K562 (cell line): ENCODE results near the gene ST6GALNAC1. TPM values are rescaled to one million over a fixed set of nuclear protein-coding genes. Genes with fewer than 3 reads are reported as not detected.

Experiments
- CBFA2T2 ChIP-seq: fragments of 450-650 bp; conservative IDR thresholded peaks from 2 replicates; pipeline ENCODE4 v1.6.1; 2017; ENCODE audit warnings: mild to moderate bottlenecking
- CBX2 ChIP-seq: fragments of 200-600 bp; sonication (generic); IDR thresholded peaks from one replicate; pipeline ENCODE4 v1.6.1; 2012; ENCODE audit warnings: mild to moderate bottlenecking, low read length, inconsistent platforms; ENCODE audit not compliant: insufficient read depth, poor library complexity, severe bottlenecking
- CHD2 ChIP-seq: IDR thresholded peaks from 2 replicates; pipeline ENCODE4 v1.6.1; 2011; ENCODE audit warnings: low read depth, low read length
- CUX1 ChIP-seq: fragments of 200-800 bp; sonication (Bioruptor generic); IDR thresholded peaks from 2 replicates; pipeline ENCODE4 v1.6.1; 2016; ENCODE audit warnings: missing genetic modification characterization, missing compliant biosample characterization
- LCOR ChIP-seq: sonication (generic); formaldehyde crosslinking; IDR thresholded peaks from 2 replicates; pipeline ENCODE4 v1.8.0; 2022; ENCODE audit warnings: mild to moderate bottlenecking, missing genetic modification reagents
- SRSF1 ChIP-seq: fragments of 200-400 bp; formaldehyde crosslinking; IDR thresholded peaks from 2 replicates; pipeline ENCODE4 v1.6.1; 2017; ENCODE audit warnings: mild to moderate bottlenecking, low read depth, low read length, moderate library complexity
- TEAD4 ChIP-seq, 2 experiments: sonication (generic) in 1 of 2; formaldehyde crosslinking in 1 of 2; IDR thresholded peaks; 2 replicates each; pipeline versions ENCODE4 v1.6.1 to v1.8.0; 2012 to 2022; ENCODE audit warnings: borderline replicate concordance in 1 of 2, inconsistent platforms in 1 of 2, low read length in 1 of 2, mild to moderate bottlenecking in 1 of 2, missing genetic modification reagents in 1 of 2
- TOE1 ChIP-seq, 2 experiments: fragments of 450-650 bp in 1 of 2; sonication (generic) in 1 of 2; formaldehyde crosslinking in 1 of 2; IDR thresholded peaks; 2 replicates each; pipeline versions ENCODE4 v1.7.1 to v1.8.0; 2016 to 2022; ENCODE audit warnings: borderline replicate concordance in 2 of 2, mild to moderate bottlenecking in 2 of 2, antibody characterized with exemption in 1 of 2, inconsistent platforms in 1 of 2, low read depth in 1 of 2, missing genetic modification reagents in 1 of 2, moderate library complexity in 1 of 2
- USF2 ChIP-seq: sonication (generic); formaldehyde crosslinking; IDR thresholded peaks from 2 replicates; pipeline ENCODE4 v1.5.0; 2020; ENCODE audit warnings: missing genetic modification reagents
- ZBTB12 ChIP-seq: fragments of 250-450 bp; sonication (Bioruptor Pico); IDR thresholded peaks from 2 replicates; pipeline ENCODE4 v1.4.0; 2020
- ZKSCAN3 ChIP-seq: fragments of 250-450 bp; sonication (Bioruptor Pico); IDR thresholded peaks from 2 replicates; pipeline ENCODE4 v1.4.0; 2020
- ZNF140 ChIP-seq: fragments of 250-450 bp; sonication (Bioruptor Pico); IDR thresholded peaks from 2 replicates; pipeline ENCODE4 v1.8.0; 2021; ENCODE audit warnings: moderate library complexity, mild to moderate bottlenecking, inconsistent platforms
- ZNF398 ChIP-seq: fragments of 250-450 bp; sonication (Bioruptor Pico); IDR thresholded peaks from 2 replicates; pipeline ENCODE4 v1.8.0; 2021; ENCODE audit warnings: moderate library complexity, mild to moderate bottlenecking, inconsistent platforms
- ZNF408 ChIP-seq: fragments of 250-450 bp; sonication (Bioruptor Pico); IDR thresholded peaks from 2 replicates; pipeline ENCODE4 v1.4.0; 2020; ENCODE audit warnings: low read depth, mild to moderate bottlenecking, moderate library complexity
- ZNF589 ChIP-seq: fragments of 200-800 bp; sonication (Bioruptor generic); IDR thresholded peaks from 2 replicates; pipeline ENCODE4 v1.6.1; 2016; ENCODE audit warnings: low read depth, missing genetic modification characterization, missing compliant biosample characterization
- ZNF75A ChIP-seq: fragments of 450-650 bp; formaldehyde crosslinking; IDR thresholded peaks from 2 replicates; pipeline ENCODE4 v1.4.0; 2020; ENCODE audit warnings: mild to moderate bottlenecking
- polyA plus RNA-seq, 8 experiments: library from polyadenylated mRNA; depleted of rRNA in 4 of 8; stranded (reverse) in 5 of 8; unstranded in 3 of 8; fragments of >200 nt; fragmentation: Nextera tagmentation in 2 of 8; fragmentation: Illumina TruSeq in 1 of 8; extraction: Ambion mirVana in 2 of 8; extraction: Trizol in 1 of 8; gene quantifications; 2 replicates each; pipeline versions ENCODE4 v1.2.1 to v1.2.3, GENCODE V29; 2011 to 2014; ENCODE audit warnings: inconsistent platforms in 1 of 8, missing spikeins in 1 of 8
- total RNA-seq, 7 experiments: library from RNA; depleted of rRNA in 6 of 7; stranded (reverse); fragments of >200 nt in 6 of 7; fragmentation: Illumina TruSeq in 2 of 7; extraction: Trizol in 2 of 7; gene quantifications; 2 replicates each; pipeline versions ENCODE4 v1.2.1 to v1.2.3, GENCODE V29; 2011 to 2021; ENCODE audit warnings: low replicate concordance in 1 of 7

The ST6GALNAC1 gene
- total and polyA plus RNA-seq, 9 of the 15 experiments (the other 6 are each of a cell fraction or from before 2014, with no cell fraction given): 20.6 to 68.4 (median 50.5) TPM

GRCh38 chr17:76643553-76644148 is at the start of gene ST6GALNAC1 (continued):
- no peak for TF ChIP-seq ZNF398
- no peak for TF ChIP-seq ZNF140
- no peak for TF ChIP-seq ZBTB12 (CRISPR knock-in tag)
- peak; percentile 59; the same call in 1 of the 2 replicates for TF ChIP-seq TEAD4 (IDR thresholded peaks at IDR 0.05; ENCODE audit: low read length)
- no peak for TF ChIP-seq TEAD4 (CRISPR knock-in tag; IDR thresholded peaks at IDR 0.05; ENCODE audit: borderline replicate concordance)
- no peak for TF ChIP-seq USF2
- no peak for TF ChIP-seq SRSF1
- TF ChIP-seq ZKSCAN3 (CRISPR knock-in tag): no peak
- TF ChIP-seq TOE1 (IDR thresholded peaks at IDR 0.05; ENCODE audit: borderline replicate concordance): no peak; the same call in 1 of the 2 replicates
- TF ChIP-seq TOE1 (CRISPR knock-in tag; IDR thresholded peaks at IDR 0.05; ENCODE audit: borderline replicate concordance, low read depth): no peak
- TF ChIP-seq LCOR (CRISPR knock-in tag): peak; percentile 80; the same call in 1 of the 2 replicates
- peak; percentile 52 for TF ChIP-seq CBFA2T2
- no peak for TF ChIP-seq CUX1 (CRISPR knock-in tag)
- TF ChIP-seq CBX2: no peak
- no peak for TF ChIP-seq ZNF408 (CRISPR knock-in tag)
- no peak for TF ChIP-seq ZNF589 (CRISPR knock-in tag)
- no peak for TF ChIP-seq ZNF75A (CRISPR knock-in tag)
- no peak for TF ChIP-seq CHD2
